OCI-LY3 (cell line): ENCODE measurements around the gene GPR21.

ENCODE experiments used
- CTCF ChIP-seq: fragments of 200-600, 300-600 bp; sonication (generic); IDR thresholded peaks from 2 replicates; pipeline ENCODE4 v1.5.1; 2014; ENCODE audit warnings: antibody characterized with exemption, low read length, low read depth
- EZH2phosphoT487 ChIP-seq: fragments of 200-600 bp; shearing (Covaris generic); IDR thresholded peaks from 2 replicates; pipeline ENCODE4 v1.6.1; 2018; ENCODE audit warnings: antibody characterized with exemption, mixed run types, low read depth

GRCh38 chr9:123028136-123028535, 5.3 kb upstream of the GPR21 start:
- TF ChIP-seq CTCF = no peak
- no peak for TF ChIP-seq EZH2phosphoT487
